H9 (cell line): ENCODE data around the gene STIMATE. TPM values are rescaled to one million over a fixed set of nuclear protein-coding genes. Genes with fewer than 3 reads are reported as not detected.

Experiments
- DNase-seq: peaks from one replicate; pipeline ENCODE4 v3.0.0-alpha.2; 2017
- H2AFZ ChIP-seq: one replicate; pipeline ENCODE4 v1.6.1; 2013; ENCODE audit warnings: mild to moderate bottlenecking, low read length, control low read depth, moderate library complexity
- H2AK5ac ChIP-seq: 2 replicates; pipeline ENCODE4 v1.6.1; 2013; ENCODE audit warnings: low read length, control low read depth, mixed read lengths; ENCODE audit not compliant: insufficient read length
- H2BK120ac ChIP-seq: one replicate; pipeline ENCODE4 v1.6.1; 2013; ENCODE audit warnings: low read depth, mild to moderate bottlenecking, low read length, control low read depth, inconsistent platforms; ENCODE audit not compliant: poor library complexity, severe bottlenecking
- H2BK12ac ChIP-seq: 2 replicates; pipeline ENCODE4 v1.6.1; 2013; ENCODE audit warnings: low read length, control low read depth, mixed read lengths, low read depth; ENCODE audit not compliant: insufficient read length
- H2BK15ac ChIP-seq: 2 replicates; pipeline ENCODE4 v1.6.1; 2013; ENCODE audit warnings: low read depth, low read length, control low read depth
- H2BK20ac ChIP-seq: one replicate; pipeline ENCODE4 v1.6.1; 2013; ENCODE audit warnings: low read depth, mild to moderate bottlenecking, low read length, control low read depth, inconsistent platforms; ENCODE audit not compliant: poor library complexity, severe bottlenecking
- H2BK5ac ChIP-seq: 2 replicates; pipeline ENCODE4 v1.6.1; 2013; ENCODE audit warnings: low read length, control low read depth, mixed read lengths; ENCODE audit not compliant: insufficient read length
- H3K14ac ChIP-seq: 2 replicates; pipeline ENCODE4 v1.6.1; 2013; ENCODE audit warnings: low read length, control low read depth; ENCODE audit not compliant: insufficient read depth
- H3K18ac ChIP-seq: 2 replicates; pipeline ENCODE4 v1.6.1; 2013; ENCODE audit warnings: low read depth, mild to moderate bottlenecking, mixed read lengths, low read length, control low read depth; ENCODE audit not compliant: insufficient read length
- H3K23ac ChIP-seq: 2 replicates; pipeline ENCODE4 v1.6.1; 2013; ENCODE audit warnings: low read length, control low read depth, mixed read lengths, low read depth; ENCODE audit not compliant: insufficient read length
- H3K23me2 ChIP-seq: 2 replicates; pipeline ENCODE4 v1.6.1; 2013; ENCODE audit warnings: low read depth, mild to moderate bottlenecking, mixed read lengths, low read length, control low read depth; ENCODE audit not compliant: insufficient read length, poor library complexity, severe bottlenecking
- H3K27ac ChIP-seq: 2 replicates; pipeline ENCODE4 v1.5.1; 2013; ENCODE audit warnings: low read length, control low read depth, mixed read lengths, low read depth; ENCODE audit not compliant: insufficient read length
- H3K27me3 ChIP-seq: 2 replicates; pipeline ENCODE4 v1.6.1; 2013; ENCODE audit warnings: low read length, control low read depth, inconsistent platforms; ENCODE audit not compliant: insufficient read depth
- H3K4ac ChIP-seq: 2 replicates; pipeline ENCODE4 v1.6.1; 2013; ENCODE audit warnings: low read depth, mild to moderate bottlenecking, control low read depth, inconsistent platforms, low read length, moderate library complexity
- H3K4me1 ChIP-seq: 2 replicates; pipeline ENCODE4 v1.6.1; 2013; ENCODE audit warnings: low read length, control low read depth, inconsistent platforms; ENCODE audit not compliant: insufficient read depth
- H3K4me2 ChIP-seq: 2 replicates; pipeline ENCODE4 v1.6.1; 2013; ENCODE audit warnings: low read length, control low read depth, mixed read lengths; ENCODE audit not compliant: insufficient read length, insufficient read depth
- H3K56ac ChIP-seq: 2 replicates; pipeline ENCODE4 v1.6.1; 2013; ENCODE audit warnings: low read depth, mild to moderate bottlenecking, mixed read lengths, low read length, control low read depth; ENCODE audit not compliant: insufficient read length
- H3K79me1 ChIP-seq: 2 replicates; pipeline ENCODE4 v1.6.1; 2013; ENCODE audit warnings: low read depth, mild to moderate bottlenecking, moderate library complexity, low read length, control low read depth, inconsistent platforms; ENCODE audit not compliant: insufficient read depth, poor library complexity, severe bottlenecking
- H3K79me2 ChIP-seq: 2 replicates; pipeline ENCODE4 v1.6.1; 2013; ENCODE audit warnings: low read length, control low read depth, inconsistent platforms; ENCODE audit not compliant: insufficient read depth
- H3K9ac ChIP-seq: 2 replicates; pipeline ENCODE4 v1.6.1; 2013; ENCODE audit warnings: low read length, control low read depth, mixed read lengths; ENCODE audit not compliant: insufficient read length; ENCODE audit errors: extremely low read depth
- H3K9me3 ChIP-seq: one replicate; pipeline ENCODE4 v1.6.1; 2013; ENCODE audit warnings: low read depth, low read length, inconsistent platforms; ENCODE audit not compliant: control insufficient read depth
- H3T11ph ChIP-seq: one replicate; pipeline ENCODE4 v1.6.1; 2013; ENCODE audit warnings: mild to moderate bottlenecking, low read length, control low read depth, inconsistent platforms
- H4K20me1 ChIP-seq: one replicate; pipeline ENCODE4 v1.6.1; 2013; ENCODE audit not compliant: control insufficient read depth, insufficient read length, insufficient read depth
- H4K5ac ChIP-seq: 2 replicates; pipeline ENCODE4 v1.6.1; 2013; ENCODE audit warnings: low read depth, mild to moderate bottlenecking, mixed read lengths, low read length, control low read depth; ENCODE audit not compliant: insufficient read length
- H4K8ac ChIP-seq: replicated peaks from 2 replicates; pipeline ENCODE4 v1.6.1; 2013; ENCODE audit warnings: low read length, control low read depth, mixed read lengths, low read depth; ENCODE audit not compliant: insufficient read length
- H4K91ac ChIP-seq: 2 replicates; pipeline ENCODE4 v1.6.1; 2013; ENCODE audit warnings: low read depth, mild to moderate bottlenecking, moderate library complexity, mixed read lengths, low read length, control low read depth; ENCODE audit not compliant: insufficient read length
- H3K27ac Mint-ChIP-seq, 3 experiments: 2 replicates in 2 of 3; 3 replicates in 1 of 3; pipeline ENCODE4 v1.8.0; 2020 to 2021; ENCODE audit warnings: mixed read lengths in 3 of 3, mild to moderate bottlenecking in 1 of 3, moderate library complexity in 1 of 3
- H3K27me3 Mint-ChIP-seq: 2 replicates; pipeline ENCODE4 v1.8.0; 2021; ENCODE audit warnings: low read depth, mild to moderate bottlenecking, moderate library complexity, mixed read lengths
- H3K36me3 Mint-ChIP-seq, 3 experiments: 2 replicates in 2 of 3; 3 replicates in 1 of 3; pipeline ENCODE4 v1.8.0; 2020 to 2021; ENCODE audit warnings: low read depth in 3 of 3, mixed read lengths in 3 of 3; ENCODE audit not compliant: insufficient read depth in 1 of 3
- H3K4me1 Mint-ChIP-seq, 2 experiments: 2 replicates each; pipeline ENCODE4 v1.8.0; 2020; ENCODE audit warnings: mixed read lengths in 2 of 2
- H3K4me3 Mint-ChIP-seq, 2 experiments: 2 replicates in 1 of 2; 3 replicates in 1 of 2; pipeline ENCODE4 v1.8.0; 2020 to 2021; ENCODE audit warnings: mild to moderate bottlenecking in 2 of 2, mixed read lengths in 2 of 2, moderate library complexity in 1 of 2
- H3K9me3 Mint-ChIP-seq, 2 experiments: 2 replicates in 1 of 2; 3 replicates in 1 of 2; pipeline ENCODE4 v1.8.0; 2020; ENCODE audit warnings: mild to moderate bottlenecking in 2 of 2, mixed read lengths in 2 of 2, moderate library complexity in 1 of 2
- WGBS: extraction: QIAGEN DNeasy Blood & Tissue Kit; methylation state at CpG from one replicate; pipeline ENCODE4 v1.1.7; 2013; ENCODE audit warnings: missing lambda C conversion rate, low lambda C conversion rate, mixed read lengths; ENCODE audit not compliant: insufficient read length; ENCODE audit errors: extremely low coverage; 5-methylcytosine and 5-hydroxymethylcytosine counted together
- total RNA-seq: library from RNA; stranded (reverse); gene quantifications from 2 replicates; pipeline ENCODE4 v1.2.1, GENCODE V29; 2021
- TF ChIP-seq, protein P1 (sequence below): fragments of 200-600 bp; sonication (generic); conservative IDR thresholded peaks from 3 replicates; pipeline ENCODE4 v1.8.0; 2021; ENCODE audit warnings: antibody characterized with exemption, mild to moderate bottlenecking

The STIMATE gene
- total RNA-seq, 1 experiment from 2014 or later, result 25.6 TPM

DNA sequence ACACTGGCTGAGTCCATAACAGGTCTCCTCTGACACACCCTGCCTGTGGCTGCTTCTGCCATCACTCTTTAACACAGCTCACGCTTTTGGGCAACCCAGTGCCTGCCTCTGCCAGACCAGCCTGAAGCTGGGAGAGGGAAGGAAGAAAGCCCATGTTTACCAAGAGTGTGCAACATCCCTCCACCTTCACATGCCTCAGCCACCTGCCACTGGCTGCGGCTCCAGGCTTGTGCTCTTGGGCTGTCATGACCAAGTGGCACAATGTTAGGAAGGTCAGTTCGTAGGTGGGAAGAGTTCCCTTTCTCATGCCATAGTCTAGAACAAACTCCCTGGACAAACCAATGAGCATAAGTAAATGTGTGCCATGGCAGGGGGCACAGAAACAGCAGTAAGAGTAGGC, 20.3 kb downstream of the STIMATE start:
- Histone ChIP-seq H3K9ac (no peak overlapping the region), H3K79me1 (no peaks in the 10 kb centered on the region), H2AK5ac (no peak overlapping the region), H3T11ph (no peak overlapping the region), H2BK12ac (no peak overlapping the region), H3K4ac (no peak overlapping the region), H2BK20ac (no peak overlapping the region), H3K9me3 (no peaks in the 10 kb centered on the region), H4K20me1 (no peaks in the 10 kb centered on the region), H2BK5ac (no peak overlapping the region), H3K79me2 (no peaks in the 10 kb centered on the region), H4K91ac (no peak overlapping the region), H3K27ac (no peak overlapping the region), H3K27me3 (no peaks in the 10 kb centered on the region), H3K56ac (no peak overlapping the region), H3K14ac (no peak overlapping the region), H4K5ac (no peak overlapping the region), H2BK15ac (no peak overlapping the region), H4K8ac (no peak overlapping the region), H2AFZ (no peak overlapping the region), H3K23ac (no peak overlapping the region), H3K23me2 (no peaks in the 10 kb centered on the region), H3K18ac (no peak overlapping the region), H3K4me2 (no peak overlapping the region), H3K4me1 (no peaks in the 10 kb centered on the region; the same call in 1 of the 2 replicates), H2BK120ac (no peak overlapping the region)
- no peaks in the 10 kb centered on the region for H3K9me3 Mint-ChIP-seq
- peaks cover 18 to 24% of the 10 kb centered on the region in 2 experiments for H3K4me1 Mint-ChIP-seq
- H3K36me3 Mint-ChIP-seq, result peaks cover 0 to 2% (median 0%) of the 10 kb centered on the region in 3 experiments; a peak in 2 of 7 replicates
- no peak overlapping the region for H3K4me3 Mint-ChIP-seq
- TF ChIP-seq, protein P1, sequence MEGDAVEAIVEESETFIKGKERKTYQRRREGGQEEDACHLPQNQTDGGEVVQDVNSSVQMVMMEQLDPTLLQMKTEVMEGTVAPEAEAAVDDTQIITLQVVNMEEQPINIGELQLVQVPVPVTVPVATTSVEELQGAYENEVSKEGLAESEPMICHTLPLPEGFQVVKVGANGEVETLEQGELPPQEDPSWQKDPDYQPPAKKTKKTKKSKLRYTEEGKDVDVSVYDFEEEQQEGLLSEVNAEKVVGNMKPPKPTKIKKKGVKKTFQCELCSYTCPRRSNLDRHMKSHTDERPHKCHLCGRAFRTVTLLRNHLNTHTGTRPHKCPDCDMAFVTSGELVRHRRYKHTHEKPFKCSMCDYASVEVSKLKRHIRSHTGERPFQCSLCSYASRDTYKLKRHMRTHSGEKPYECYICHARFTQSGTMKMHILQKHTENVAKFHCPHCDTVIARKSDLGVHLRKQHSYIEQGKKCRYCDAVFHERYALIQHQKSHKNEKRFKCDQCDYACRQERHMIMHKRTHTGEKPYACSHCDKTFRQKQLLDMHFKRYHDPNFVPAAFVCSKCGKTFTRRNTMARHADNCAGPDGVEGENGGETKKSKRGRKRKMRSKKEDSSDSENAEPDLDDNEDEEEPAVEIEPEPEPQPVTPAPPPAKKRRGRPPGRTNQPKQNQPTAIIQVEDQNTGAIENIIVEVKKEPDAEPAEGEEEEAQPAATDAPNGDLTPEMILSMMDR, result no peak
- no CpG with 5 or more reads among the region's 3 CpGs for WGBS
- no peak for DNase-seq
- no peaks in the 10 kb centered on the region for H3K27me3 Mint-ChIP-seq
- H3K27ac Mint-ChIP-seq, result no peak overlapping the region
